Left lobe of liver (tissue), 2 donors: ENCODE data around the gene POU6F2. TPM values are rescaled to one million over a fixed set of nuclear protein-coding genes. Genes with fewer than 3 reads are reported as not detected.
A peak's percentile ranks its signal among the peaks of the same experiment; 100 is the strongest.
"Not testable (repeated sequence)": the region's sequence is repeated elsewhere in the genome, so short reads cannot be mapped to it uniquely, and the experiment has no call there.

Experiments used
- ATAC-seq: fragments of 200-7000 bp; cut with Tn5 transposase; one replicate; pipeline ENCODE4 v1.9.1; 2020; ENCODE audit warnings: mild to moderate bottlenecking, moderate library complexity
- DNase-seq: peaks from one replicate; pipeline ENCODE4 v3.0.0-alpha.2; 2020; ENCODE audit warnings: low spot score
- total RNA-seq: library from RNA; stranded (reverse); gene quantifications from one replicate; pipeline ENCODE4 v1.2.1, GENCODE V29; 2021
- donor health status: DM: no; HTN: no; CAD: no; lungs with moderate emphysema.
- donor health status: DM: no; HTN: yes; CAD: no.

POU6F2 gene
- total RNA-seq = 0.81 TPM

DNA sequence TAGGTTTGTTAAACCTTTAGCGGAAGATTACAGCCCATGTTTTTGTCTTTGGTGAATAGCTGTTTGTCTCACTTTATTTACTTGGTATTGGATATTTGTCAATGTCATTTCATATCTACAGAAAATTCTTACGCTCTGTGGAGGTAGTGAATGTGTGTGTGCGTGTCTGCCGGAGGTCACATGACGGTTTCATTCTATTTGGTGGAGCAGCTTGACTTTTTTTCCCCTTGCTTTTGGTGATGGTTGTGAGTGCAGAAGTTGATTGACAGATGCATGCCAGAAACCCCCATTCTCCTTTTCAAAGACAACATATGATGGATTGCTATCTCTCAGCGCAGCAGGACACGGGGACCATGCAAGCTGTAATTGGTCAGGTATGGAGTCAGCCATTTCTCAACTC lies at the start of gene POU6F2:
Gene POU6F2, plus strand, starts transcription at position 225 of the 400 bp plus-strand sequence. Its CDS starts 45 bp downstream, at position 270.
- ATAC-seq (no peak), DNase-seq (no peak)

- ATAC-seq (no peak), DNase-seq (no peak)
Observed at GRCh38 chr7:38928506-38928905, 49.2 kb upstream of the POU6F2 start.

DNA sequence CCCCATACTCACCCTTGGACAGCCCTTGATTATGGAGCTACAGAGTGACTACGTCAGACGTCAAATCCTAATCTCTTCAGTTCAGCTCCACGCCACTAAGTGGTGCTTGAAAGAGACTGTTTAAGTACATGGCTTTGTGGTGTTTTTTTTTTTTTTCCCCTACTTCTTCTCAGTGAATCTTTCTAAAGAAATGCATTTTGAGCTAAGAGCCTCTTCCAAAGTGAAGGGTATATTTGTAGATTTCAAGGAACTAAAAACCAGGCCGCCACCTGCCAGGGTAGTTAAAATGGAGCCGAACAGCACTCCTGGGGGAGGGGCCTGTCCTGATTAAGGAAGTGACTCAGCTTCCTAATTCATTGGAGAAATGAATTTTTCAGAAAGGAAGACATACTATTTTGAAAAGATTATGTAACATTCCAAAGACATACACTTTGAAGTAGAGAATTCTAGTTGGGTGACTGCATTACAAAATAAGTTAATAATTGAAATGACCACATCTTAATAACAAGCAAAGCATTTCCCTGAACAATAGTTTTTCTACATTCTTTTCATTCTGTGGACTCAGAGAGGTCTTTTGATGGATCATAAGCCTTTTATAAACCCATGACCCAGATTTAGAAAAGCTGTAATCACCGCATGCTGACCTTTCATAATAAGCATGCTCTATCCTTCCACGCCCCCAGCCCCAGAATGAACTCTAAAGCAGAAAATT lies 48.1 kb upstream of the POU6F2 start:
- DNase-seq (no peak), ATAC-seq (peak; percentile 11)

DNA sequence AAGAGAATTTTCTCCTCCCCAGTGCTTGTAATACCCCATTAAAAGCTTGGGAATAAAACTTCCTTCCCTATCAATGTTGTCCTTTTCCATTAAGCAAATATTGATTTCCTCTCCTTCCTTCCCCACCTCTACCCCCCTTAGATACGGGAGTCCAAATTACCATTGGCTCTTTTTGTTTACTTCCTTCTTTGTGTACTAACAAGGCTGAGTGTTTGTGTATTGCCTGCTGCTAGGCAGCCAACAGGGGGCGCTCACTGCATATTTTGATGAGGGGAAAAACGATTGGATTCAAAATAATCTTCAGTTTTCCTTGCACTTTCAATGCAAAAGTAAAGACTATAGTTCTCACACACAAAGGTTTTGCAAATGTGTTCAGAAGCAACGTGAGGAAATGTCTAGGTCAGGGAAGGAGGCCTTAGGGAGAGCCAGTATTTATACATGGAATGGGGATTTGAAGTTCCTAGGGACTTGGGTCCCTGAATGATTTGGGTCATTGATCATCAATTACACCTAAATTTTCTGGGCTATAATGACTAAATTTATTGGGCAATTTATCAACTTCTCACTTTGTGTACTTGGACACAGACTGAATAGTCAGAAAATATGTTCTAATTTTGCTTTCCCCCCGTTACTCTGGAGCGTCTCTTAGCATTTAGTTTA lies 45.1 kb upstream of the POU6F2 start:
- peak; percentile 94 for ATAC-seq
- DNase-seq = peak; percentile 70

GRCh38 chr7:38934051-38934450 lies 43.7 kb upstream of the POU6F2 start:
- no peak for DNase-seq

DNA sequence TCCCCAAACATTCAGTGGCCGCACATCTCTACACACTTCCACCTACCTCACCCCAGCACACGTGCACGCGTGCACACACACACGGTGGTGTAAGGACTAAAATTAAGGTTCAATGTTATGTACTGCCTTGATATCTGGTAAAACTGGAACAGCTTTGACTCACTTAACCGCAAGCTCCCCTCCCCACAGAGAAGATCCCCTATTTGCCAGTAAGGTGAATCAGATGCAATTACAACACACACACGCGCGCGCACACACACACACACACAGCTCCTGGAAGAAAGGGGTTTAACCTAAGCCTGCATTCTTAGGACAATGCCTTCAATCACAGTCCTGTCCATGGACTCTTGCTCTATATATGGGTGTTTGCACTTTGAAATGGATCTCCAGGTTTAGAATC lies 43.2 kb upstream of the POU6F2 start:
- DNase-seq = no peak
- no peak for ATAC-seq

More at GRCh38 chr7:38934051-38934450, 43.7 kb upstream of the POU6F2 start:
- no peak for ATAC-seq

- no peak for DNase-seq
Observed at GRCh38 chr7:38936641-38937040, 41.1 kb upstream of the POU6F2 start.

GRCh38 chr7:38938001-38938485 lies 39.7 kb upstream of the POU6F2 start:
- no peak for ATAC-seq
- no peak for DNase-seq

More at GRCh38 chr7:38936641-38937040, 41.1 kb upstream of the POU6F2 start:
- ATAC-seq = no peak

- no peak for DNase-seq
- ATAC-seq = no peak
Observed at GRCh38 chr7:38938589-38938988, 39.1 kb upstream of the POU6F2 start.

DNA sequence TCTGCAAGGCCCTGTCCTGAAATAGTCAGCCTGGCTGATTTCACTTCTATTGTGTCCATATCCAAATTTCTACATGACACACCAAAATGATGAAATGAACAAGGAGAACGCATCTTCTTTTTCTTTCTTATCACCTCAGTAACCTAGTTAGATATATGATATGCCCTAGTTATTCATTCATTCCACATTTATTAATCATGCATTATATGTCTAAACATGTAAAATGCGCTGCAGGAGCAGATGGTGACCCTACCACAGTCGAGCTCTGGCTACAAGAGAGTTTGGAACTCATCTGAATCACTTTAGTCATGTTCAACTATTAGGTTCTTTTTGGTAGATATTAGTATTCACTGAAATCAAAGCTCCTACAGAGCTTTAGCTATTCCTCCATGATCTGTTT lies 36.9 kb upstream of the POU6F2 start:
- no peak for ATAC-seq
- no peak for DNase-seq

DNA sequence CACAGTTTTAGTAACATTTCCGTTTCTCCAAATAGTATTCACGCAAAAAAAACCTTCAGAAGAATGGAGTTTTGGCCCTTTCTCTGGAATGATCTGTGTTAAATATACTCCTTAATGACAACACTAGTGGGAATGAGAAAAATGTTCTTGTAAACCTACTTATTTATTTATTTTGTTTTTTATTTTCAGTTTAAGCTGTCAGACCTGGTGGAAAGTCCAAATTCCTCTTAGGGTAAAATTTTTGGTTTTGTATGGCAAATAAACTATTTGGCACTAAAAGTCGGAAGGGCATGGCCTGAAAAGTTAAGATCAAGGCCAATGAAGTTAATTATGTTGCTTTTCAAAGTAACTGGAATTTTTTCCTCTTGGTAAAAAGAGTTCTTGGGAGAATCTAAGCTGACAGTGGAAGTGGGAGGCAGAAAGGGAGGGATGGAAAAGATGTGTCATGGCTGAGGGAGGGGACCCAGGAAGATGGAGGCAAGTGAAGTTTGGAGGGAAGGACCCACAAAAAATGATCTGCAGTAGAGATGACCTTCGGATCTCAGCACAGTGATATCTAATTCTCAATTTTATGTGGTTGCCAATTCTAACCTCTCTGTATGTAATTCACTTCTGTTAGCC lies 35.2 kb upstream of the POU6F2 start:
- DNase-seq (no peak), ATAC-seq (peak; percentile 54)

- ATAC-seq, DNase-seq: not testable (repeated sequence)
Observed at GRCh38 chr7:38947541-38947940, 30.2 kb upstream of the POU6F2 start.

- DNase-seq (no peak), ATAC-seq (no peak)
Observed at GRCh38 chr7:38950309-38950708, 27.4 kb upstream of the POU6F2 start.

DNA sequence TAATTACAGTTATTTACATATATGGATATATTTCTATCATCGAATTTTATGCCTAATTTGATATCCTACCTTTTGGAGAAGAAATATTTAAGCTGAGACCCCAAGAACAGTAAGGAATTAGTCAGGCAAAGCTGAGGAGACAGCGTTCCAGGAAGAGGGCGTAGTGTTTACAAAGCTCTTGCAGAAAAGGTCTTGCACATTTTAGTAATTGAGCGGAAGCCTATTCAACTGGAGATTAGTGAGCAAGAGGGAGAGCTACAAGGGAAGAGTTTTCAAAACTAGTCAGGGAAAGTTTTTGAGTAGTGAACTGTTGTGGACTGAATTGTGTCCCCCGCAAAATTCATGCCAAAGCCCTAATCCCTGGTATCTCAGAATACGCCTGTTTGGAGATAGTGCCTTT lies 26.5 kb upstream of the POU6F2 start:
- ATAC-seq (no peak), DNase-seq (no peak)

GRCh38 chr7:38953227-38953626 lies 24.5 kb upstream of the POU6F2 start:
- ATAC-seq = peak; percentile 67
- no peak for DNase-seq

GRCh38 chr7:38953971-38954370 lies 23.7 kb upstream of the POU6F2 start:
- DNase-seq (no peak), ATAC-seq (peak; percentile 64)

GRCh38 chr7:38955892-38956291 lies 21.8 kb upstream of the POU6F2 start:
- DNase-seq (no peak), ATAC-seq (no peak)

DNA sequence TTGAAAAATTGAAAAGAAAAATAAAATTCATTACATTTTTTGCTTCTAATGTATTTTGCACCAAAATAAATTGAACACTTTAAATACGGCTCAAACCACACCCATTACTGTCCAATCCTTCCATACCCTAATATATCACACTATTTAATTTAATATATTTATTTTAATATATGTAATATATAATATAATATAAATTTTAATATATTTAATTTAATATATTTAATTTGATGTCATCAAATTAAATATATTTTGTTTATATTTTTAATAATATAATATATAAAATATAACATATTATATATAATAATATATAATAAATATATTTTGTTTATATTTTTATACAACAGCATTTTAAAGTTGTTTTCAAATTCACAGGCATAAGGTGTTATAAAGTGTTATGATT lies 15.7 kb upstream of the POU6F2 start:
- ATAC-seq = no peak
- DNase-seq = no peak

- no peak for DNase-seq
- ATAC-seq = no peak
Observed at GRCh38 chr7:38964921-38965320, 12.8 kb upstream of the POU6F2 start.

GRCh38 chr7:38973760-38974159 lies 3.9 kb upstream of the POU6F2 start:
- DNase-seq (no peak), ATAC-seq (no peak)

GRCh38 chr7:38975944-38976392 lies 1.7 kb upstream of the POU6F2 start:
- ATAC-seq (peak; percentile 76), DNase-seq (peak; percentile 46)

- peak; percentile 65 for ATAC-seq
- no peak for DNase-seq
Observed at GRCh38 chr7:38978491-38978890, 782 bp downstream of the POU6F2 start.
